NCI-H1436 (cell line): ENCODE results near the gene DAG1.

Experiments
- DNase-seq: peaks from one replicate; lab custom pipeline; 2025; lab: John Stamatoyannopoulos, UW

The DAG1 gene

DNA sequence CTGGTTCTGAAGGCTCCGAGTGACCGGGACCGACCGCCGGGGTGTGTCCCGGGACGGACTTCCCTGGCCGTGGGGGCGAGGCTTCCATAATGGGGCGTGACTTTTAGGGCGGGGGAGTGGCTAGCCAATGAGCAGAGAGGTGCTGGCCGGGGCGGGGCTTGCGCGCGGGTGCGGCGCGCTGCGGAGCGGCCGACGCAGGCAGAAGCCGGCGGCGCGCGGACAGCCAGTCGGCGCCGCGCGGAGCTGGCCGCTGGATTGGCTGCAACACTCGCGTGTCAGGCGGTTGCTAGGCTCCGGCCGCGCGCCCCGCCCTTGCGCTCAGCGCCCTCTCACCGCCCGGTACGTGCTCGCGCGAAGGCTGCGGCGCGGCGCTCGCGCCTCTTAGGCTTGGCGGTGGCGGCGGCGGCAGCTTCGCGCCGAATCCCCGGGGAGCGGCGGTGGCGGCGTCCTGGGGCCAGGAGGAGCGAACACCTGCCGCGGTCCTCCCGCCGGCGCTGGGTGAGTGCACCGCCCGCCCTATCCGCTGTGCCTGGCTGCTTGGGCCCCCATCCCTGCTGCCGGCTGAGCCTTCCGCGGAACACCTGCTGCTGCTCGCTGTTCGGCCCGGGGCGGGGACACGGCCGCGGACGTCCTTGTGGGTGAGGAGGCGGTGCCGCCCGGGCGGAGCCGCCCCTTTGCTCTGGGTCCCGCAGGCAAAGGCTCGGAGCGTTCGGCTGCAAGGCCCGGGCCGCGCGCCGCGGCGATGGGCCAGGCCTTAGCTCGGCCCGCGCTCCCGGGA lies at the start of gene DAG1:
DAG1 (plus strand) TSS at position 332 of the 778 bp plus-strand sequence. CDS start 40,268 bp downstream, outside the sequence.
- peak; percentile 80 for DNase-seq

DNA sequence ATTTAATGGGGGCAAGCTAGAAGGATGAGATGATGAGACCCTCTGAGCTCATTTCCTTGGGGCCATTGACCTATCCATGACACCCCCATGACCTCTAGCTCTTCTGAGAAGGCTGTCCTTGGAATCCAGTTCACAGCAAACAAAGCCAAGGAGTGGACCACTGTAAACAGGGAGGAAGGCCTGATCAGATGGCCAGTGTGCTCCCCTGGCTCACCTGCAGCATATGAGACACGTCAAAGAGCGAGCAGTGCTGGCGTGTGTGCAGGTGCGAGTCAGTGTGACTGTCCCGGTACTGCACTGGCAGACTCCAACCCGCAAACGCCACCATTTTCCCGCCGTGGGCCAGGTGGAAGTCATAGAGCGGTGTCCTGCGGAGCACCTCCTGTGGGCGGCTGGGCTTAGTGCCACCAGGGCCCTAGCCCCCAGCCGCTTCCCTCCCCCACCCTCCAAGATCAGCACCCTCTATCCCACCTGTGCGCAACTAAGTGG lies 48.1 kb upstream of the DAG1 start:
- no peak for DNase-seq

DNA sequence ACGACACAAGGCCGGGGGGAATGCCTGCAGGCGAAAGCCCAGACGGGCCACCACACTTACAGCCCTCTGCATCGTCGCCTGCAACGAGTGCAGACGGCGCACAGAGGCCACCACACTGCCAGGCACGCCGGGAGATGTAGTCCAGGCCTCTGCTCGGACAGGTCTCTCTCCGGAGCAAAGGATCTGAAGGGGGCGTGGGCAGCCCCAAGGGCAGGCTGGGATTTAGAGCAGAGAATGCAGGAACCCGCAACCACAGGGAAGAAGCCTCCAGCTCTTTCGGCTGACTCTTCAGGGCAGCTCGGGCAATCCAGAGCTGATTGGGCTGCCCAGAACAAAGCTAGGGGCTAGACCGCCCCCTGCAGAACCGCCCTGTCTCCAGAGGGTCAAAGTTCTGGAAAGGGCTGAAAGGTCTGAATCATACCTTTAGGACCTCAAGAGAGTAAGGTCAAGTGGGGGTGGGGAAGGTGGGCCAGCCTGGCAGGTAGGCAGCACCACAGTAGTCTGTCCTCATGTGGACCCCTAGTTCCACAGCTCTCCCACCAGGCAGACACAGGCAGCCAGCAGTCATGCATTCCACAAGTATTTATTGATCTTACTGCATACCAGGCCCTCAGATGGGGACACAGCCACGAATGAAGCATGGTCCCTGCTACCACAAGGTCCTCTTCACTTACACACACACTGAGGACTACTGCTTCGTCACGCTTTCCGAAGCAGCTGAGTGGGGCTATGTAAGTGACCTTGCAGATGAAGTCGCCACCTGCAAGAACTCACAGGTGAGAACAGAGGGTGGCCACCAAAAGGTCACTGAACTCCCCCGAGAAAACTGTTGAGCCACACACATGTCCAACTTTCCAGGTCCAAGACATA lies 47.5 kb upstream of the DAG1 start, which contains the start of gene AMT:
AMT (minus strand) TSS at position 95 of the 870 bp plus-strand sequence; CDS start at position 72, 23 bp downstream.
- DNase-seq, result no peak

DNA sequence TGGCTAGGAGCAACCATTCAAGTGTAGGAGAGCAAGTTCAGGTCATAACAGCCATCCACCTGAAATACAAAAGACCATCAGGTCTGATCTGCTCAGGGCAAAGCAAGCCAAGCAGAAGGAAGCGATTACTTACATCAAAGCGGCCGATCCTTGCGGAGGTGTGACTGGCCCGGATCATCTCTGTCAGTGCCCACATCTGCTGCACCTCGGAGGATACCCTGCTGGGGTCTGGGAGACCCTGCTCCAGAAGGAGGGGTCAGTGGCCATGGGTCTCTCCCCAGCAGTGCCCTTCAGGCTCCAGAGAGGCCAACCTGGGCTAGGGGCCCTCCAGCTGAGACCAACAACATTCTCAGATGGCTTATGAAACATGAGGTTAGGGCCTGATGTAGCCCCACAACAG lies 45.3 kb upstream of the DAG1 start:
- no peak for DNase-seq

DNA sequence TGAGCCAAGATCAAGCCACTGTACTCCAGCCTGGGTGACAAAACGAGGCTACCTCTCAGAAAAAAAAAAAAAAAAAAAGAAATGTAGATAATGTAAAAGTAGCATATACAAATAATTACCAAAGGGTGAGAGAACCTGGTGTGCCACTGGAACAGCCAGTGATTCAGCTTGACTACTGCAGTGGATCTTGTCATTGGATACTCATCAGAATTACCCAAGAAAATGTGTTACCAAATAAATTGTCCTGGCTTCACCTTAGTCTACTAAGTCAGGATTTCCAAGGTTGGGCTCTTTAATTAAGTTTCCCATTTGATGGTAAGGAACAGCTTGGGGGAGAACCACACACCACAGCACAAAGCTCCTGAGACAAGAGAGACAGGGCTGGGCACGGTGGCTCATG lies 42.5 kb upstream of the DAG1 start:
- DNase-seq, result no peak

DNA sequence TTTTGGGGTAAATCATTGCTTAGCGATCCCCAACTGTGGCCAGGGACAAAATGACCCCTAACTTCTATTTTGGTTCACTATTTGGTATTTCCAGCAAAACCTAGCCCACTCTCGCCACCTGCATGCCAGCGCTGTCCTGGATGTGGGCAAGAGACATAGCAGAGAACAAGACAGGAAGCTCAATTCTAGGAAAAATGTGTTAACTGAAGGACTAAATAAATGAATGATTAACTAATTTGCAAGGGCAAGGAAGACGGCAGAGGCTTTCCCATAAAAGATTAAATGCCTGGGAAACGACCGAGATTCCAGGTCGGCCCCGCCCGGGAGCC lies 41.4 kb upstream of the DAG1 start:
- no peak for DNase-seq

DNA sequence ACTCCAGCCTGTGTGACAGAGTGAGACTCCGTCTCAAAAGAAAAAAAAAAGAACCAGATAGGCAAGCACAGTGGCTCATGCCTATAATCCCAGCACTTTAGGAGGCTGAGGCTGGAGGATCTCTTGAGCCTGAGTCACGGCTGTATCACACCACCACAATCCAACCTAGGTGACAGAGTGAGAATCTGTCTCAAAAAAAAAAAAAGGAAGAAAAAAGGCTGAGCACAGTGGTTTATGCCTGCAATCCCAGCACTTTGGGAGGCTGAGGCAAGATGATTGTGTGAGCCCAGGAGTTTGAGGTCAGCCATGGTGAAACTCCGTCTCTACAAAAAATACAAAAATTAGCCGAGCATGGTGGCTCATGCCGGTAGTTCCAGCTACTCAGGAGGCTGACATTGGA lies 35.3 kb upstream of the DAG1 start:
- DNase-seq, result no peak

DNA sequence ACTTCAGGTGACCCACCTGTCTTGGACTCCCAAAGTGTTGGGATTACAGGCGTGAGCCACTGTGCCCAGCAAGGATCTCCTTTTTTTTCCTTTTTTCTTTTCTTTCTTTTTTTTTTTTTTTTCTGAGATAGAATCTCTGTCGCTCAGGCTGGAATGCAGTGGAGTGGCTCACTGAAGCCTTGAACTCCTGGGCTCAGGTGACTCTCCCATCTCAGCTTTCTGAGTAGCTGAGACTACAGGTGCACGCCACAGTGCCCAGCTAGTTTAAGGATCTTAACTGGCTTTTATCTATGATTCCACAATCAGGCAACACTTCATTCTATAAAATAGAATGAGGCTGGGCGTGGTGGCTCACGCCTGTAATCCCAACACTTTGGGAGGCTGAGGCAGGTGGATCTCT lies 24.7 kb upstream of the DAG1 start:
- DNase-seq, result no peak

DNA sequence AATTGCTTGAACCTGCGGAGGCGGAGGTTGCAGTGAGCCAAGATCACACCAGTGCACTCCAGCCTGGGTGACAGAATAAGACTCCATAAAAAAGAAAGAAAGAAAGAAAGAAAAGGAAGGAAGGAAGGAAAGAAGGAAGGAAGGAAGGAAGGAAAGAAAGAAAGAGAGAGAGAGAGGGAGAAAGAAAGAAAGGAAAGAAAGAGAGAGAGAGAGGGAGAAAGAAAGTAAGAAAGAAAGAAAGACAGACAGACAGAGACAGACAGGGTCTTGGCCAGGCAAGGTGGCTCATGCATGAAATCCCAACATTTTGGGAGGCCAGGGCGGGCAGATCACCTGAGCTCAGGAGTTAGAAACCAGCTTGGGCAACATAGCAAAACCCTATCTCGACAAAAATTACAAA lies 16.4 kb upstream of the DAG1 start:
- DNase-seq, result no peak

DNA sequence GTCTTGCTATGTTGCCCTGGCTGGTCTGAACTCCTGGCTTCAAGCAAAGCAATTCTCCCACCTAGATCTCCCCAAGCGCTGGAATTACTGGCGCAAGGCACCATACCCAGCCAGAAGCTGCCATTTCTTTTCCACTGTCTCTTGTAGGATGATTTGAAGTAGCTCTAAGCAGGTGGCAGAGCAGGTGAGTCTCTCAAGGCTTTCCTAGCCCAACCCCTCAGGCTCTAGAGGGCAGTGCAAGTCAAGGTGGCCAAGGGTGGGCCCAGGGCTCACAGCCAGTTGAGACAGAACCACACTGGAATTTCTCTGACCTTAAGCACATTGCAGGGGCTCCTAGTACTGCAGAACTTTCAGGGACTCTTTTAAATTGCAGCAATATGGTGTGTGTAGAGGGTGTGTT lies 15.6 kb upstream of the DAG1 start:
- no peak for DNase-seq

DNA sequence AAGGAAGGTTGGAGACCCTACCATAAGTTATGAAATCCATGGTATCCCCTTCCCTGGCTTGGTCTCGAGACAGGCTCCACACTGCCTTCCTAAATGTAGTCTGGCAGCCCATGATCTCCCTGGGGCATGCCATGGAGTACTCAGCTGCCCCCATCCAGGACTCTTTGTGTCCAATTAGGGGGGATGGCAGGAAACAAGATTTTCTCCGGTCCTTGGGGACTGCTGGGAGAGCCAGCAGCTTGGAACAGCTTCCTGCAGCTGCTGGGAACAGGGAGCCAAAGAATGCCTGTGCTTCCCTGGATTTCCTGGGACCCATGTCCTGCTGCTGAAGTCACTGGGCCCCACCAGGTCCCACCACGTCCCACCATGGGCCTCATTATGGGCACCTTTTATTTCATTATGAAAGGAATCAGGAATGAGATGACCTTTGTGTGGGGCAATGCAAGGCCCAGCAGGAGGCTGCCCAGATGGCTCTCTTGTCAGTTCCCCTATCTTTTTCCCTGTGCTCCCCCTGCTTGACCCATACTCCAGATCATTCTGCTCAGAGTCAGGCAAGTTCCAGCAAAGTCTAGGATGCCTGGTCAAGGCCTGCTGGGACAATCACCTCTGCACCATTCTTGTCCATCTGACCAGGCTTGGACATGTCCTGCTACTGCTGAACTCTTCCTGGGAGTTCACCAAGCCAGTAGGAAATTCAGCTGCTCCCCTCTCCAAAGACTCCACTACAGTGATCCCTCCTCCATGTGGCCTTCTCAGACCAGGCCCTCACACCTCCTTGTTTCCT lies 15.0 kb upstream of the DAG1 start:
- no peak for DNase-seq

DNA sequence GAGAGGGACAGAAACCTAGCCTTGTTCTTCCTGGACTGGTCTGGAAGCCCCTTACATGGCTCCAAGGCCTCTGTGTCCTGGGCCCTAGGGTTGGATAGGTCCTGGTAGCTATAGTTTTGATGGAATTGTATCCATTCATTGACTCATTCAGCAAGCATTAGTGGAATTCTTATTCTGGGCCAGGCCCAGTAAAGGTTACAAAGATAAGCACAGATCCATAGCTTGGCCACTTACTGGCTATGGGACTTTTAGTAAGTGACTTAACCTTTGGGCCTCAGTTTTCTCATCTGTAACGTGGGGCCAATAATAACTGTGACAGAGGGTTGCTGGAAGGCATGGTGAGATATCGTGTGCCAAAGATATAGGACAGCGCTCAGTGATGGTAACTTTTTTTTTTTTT lies 13.6 kb upstream of the DAG1 start:
- DNase-seq, result no peak

DNA sequence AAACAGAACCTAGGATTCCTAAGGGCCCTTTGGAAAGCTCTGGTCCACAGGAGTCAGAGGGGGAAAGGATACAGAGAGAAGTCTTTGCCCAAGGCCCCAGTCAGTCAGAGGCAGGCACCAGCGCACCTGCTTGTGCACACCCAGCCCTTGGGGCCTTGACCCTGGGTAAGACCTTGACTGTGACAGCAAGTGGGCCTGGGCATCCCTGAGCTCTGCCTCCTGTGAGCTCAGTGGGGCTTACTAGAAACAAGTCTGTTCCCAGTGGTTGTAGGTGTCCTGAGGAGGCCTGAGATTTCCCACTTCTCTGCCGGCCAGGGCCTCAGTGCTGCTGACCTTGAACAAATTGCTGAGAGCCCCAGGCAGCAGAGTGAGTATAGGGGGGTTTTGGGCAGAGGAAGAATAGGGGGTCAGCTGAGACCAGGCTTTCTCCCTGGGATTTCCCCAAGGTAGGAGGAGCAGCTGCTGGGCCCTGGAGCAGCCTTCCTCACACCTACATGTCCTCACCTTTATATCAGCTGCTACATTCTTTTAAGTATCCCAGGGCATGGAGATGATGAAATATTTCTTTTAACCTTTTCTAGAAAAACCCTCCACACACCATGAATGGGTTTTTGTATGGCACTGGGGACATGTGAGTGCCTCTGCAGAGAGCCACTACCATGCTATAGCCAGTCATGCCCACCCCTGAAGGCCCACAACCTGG lies 9.7 kb upstream of the DAG1 start:
- no peak for DNase-seq

DNA sequence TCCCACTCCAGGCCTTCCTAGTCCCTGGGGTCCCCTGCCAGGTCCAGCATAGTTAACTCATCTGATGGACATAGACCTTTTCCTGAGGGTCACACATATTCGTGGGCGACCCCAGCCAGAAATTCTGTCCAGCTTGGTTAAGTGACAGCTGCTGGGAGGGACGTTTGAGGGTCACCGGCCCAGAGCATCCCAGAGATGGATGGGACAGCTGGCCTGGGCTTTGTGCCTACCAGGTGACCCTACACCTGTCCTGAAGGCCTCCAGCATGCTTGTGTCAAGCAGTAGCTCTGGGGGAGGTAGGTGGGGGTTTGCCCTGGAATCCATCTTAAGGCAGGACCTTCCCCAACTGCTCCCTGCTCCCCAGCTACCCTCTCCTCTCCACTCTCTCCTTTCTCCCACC lies 9.1 kb upstream of the DAG1 start:
- no peak for DNase-seq

DNA sequence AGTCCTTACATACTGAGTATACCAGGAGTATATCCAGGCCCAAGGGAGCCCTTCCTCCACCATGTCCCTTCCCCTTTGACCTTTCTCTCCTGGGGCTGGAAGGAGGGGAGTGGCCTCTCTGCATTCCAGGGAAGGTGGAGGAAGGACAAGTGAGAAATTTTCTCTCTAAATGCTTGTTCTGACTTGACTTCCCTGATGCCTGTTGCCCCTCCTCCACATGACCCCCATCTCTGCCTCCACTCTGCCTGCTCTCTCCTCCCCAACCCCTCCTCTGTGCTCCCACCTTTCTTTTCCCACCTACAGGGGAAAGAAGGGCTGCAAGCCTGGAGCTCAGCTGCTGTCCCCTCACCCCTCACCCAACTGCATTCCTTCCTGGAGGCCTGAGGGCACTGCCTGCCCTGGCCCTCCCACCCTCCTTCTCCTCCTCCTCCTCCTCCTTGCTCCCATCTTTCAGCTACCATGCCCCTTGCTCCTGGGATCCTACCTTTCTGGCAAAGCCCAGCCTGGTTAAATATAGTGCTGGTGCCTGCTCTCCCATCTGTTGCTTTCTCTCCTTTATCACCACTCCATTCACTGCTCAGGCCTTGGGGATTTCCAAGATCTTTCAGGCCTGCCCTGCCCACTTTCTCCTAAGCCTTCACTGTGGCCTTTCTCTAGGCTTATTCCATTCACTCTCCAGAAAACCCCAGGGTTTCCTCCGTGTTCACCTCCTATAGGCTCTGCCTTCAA lies 8.5 kb upstream of the DAG1 start:
- DNase-seq, result no peak

DNA sequence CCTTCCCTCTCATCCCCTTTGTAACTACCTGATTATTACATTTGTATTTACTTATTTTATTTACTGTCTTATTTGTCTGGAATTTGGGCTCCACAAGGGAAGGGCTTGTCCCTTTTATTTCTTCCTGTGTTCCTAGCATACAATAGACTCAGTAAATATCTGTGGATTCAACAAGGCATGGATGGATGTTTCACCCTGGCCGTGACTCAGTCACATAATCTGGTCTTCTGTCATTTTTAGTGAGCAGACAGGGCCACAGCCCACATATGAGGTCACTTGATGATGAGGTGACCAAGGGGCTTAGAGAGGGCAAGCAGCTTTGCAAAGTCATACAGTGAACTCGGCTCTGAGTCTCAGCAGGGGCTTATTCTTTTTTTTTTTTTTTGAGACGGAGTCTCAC lies 7.8 kb upstream of the DAG1 start:
- no peak for DNase-seq

DNA sequence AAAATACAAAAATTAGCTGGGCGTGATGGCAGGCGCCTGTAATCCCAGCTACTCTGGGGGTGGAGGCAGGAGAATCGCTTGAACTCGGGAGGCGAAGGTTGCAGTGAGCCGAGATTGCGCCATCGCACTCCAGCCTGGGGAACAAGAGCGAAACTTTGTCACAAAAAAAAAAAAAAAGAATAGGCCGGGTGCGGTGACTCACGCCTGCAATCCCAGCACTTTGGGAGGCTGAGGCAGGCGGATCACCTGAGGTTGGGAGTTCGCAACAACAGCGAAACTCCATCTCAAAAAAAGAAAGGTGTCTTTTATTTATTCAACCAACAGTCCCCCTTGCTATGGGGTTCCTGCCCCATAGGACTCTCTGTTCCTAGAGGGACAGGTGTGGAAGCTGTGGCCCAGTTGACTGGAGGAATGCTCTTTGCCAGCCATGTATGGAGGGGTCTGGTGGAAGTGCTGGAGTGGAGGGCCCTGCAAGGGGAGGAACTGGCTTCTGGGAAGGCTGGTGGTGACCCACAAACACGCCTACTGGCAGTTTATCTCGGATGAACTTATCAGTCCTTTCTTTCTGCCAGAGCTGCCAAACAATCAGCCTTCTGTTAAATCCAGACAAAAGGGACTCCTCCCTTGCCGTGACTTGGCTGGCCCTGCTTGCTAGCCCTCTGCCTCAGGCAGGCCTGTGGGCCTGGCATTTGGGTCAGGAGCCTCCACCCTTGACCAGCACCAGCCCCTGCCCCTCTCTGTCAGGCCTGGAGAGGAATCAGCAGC lies 4.6 kb upstream of the DAG1 start:
- DNase-seq, result no peak

DNA sequence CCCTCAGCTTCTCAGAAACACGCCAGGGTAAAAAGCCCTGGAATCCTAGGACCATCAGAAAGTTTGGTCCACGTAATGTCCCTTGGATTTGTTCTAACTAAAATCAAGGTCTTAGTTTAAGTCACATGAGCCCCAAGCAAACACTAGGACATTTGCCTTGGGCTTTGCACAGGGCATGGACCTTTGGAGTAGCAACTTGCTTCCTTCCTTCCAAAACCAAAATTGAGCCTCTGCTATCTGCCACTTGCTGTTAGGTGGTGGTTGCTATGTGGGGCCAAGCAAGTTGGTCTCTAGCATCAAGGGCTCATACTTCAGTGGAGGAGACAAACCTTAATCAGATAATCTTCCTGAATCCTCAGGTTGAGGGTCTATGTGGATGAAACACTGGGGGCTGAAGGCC lies 4.0 kb upstream of the DAG1 start:
- no peak for DNase-seq

DNA sequence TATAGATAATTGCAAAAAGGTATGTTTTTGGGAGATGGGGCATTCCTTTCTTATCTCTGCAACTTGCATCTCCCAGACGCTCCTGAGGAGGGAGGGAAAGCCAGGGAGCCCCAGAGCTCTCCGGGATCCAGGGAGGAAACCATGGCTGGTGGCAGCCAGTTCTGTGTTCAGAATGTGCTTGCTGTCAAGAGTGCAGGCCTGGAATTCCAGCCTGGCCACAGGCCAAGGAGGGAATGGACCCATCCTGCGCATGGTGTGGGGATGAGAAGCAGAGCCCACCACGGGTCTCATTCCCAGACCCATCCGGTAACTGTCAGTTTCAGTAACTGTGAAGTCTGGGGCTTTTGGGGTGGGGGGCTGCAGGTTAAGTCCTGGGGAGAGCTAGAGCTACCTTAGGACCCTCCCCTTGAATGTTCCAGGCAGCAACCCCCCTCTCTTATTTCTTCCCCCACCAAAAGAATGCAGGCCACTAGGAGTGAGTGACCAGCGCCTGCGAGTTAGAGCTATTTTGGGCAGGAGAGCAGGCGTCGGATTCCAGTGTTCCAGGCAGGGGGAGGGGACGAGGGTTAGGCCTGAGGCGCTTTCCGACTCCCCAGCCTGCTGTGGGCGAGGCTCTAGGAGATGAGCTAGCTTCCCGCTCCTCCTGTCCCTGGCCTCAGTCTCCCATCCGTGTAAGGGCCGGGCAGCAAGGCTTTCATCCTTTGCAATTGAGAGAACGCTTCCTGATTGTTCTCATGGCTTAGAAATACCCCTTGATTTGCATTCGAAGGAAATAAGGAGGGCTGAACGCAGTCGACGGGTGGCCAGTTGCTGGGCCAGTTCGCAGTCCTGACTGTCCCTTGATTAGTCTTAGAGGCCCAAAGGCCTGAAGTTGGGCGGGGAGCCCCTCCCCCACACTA lies 781 bp upstream of the DAG1 start:
- DNase-seq, result peak; percentile 9
